Activated CD4-positive, alpha-beta T cell treated with anti-CD3 and anti-CD28 coated beads, Interleukin-2, amount 50 U/mL, for 1 hour (primary cell): ENCODE data around the gene MYO1A.
"Not testable (repeated sequence)": the region's sequence is repeated elsewhere in the genome, so short reads cannot be mapped to it uniquely, and the experiment has no call there.

Experiments
- DNase-seq: peaks from one replicate; pipeline ENCODE4 v3.0.0-alpha.2; 2020

Gene MYO1A

GRCh38 chr12:56991319-56992246 lies 58.3 kb downstream of the MYO1A start:
- no peak for DNase-seq

- no peak for DNase-seq
Measured at GRCh38 chr12:56990648-56991318, 59.1 kb downstream of the MYO1A start.

- DNase-seq: no peak
Measured at GRCh38 chr12:56989861-56990610, 59.9 kb downstream of the MYO1A start.

GRCh38 chr12:56988207-56988739 lies 61.7 kb downstream of the MYO1A start:
- no peak for DNase-seq

- DNase-seq: peak; percentile 76
Measured at GRCh38 chr12:56987551-56988053, 62.3 kb downstream of the MYO1A start.

GRCh38 chr12:56987011-56987410 lies 62.9 kb downstream of the MYO1A start:
- no peak for DNase-seq

GRCh38 chr12:56985714-56986113 lies 64.2 kb downstream of the MYO1A start:
- DNase-seq: not testable (repeated sequence)

- no peak for DNase-seq
Measured at GRCh38 chr12:56983386-56983785, 66.5 kb downstream of the MYO1A start.

GRCh38 chr12:56982578-56983236 lies 67.2 kb downstream of the MYO1A start:
- not testable (repeated sequence) for DNase-seq

GRCh38 chr12:56980941-56981530 lies 68.9 kb downstream of the MYO1A start:
- no peak for DNase-seq

- DNase-seq: no peak
Measured at GRCh38 chr12:56980268-56980667, 69.7 kb downstream of the MYO1A start.

GRCh38 chr12:56979628-56980027 lies 70.3 kb downstream of the MYO1A start:
- no peak for DNase-seq
